Esophagus squamous epithelium (tissue), 5 donors: Measurements from ENCODE around the gene EPC1. TPM values are rescaled to one million over a fixed set of nuclear protein-coding genes. Genes with fewer than 3 reads are reported as not detected.

Experiments
- DNase-seq: peaks from one replicate; lab custom pipeline; 2025; lab: John Stamatoyannopoulos, UW
- H3K27ac ChIP-seq, 4 donors: fragments of 200-600 bp; sonication (generic); one replicate each; pipeline ENCODE4 v1.5.1; 2016 to 2019; ENCODE audit warnings: mild to moderate bottlenecking in 1 of 4
- H3K27me3 ChIP-seq, 4 donors: fragments of 200-600 bp; sonication (generic); 1 replicate in 3 of 4; 2 replicates in 1 of 4; pipeline versions ENCODE4 v1.5.1 to v1.6.0; 2017 to 2021; ENCODE audit warnings: antibody characterized with exemption in 1 of 4
- H3K36me3 ChIP-seq, 3 donors: fragments of 200-600 bp; sonication (generic); one replicate each; pipeline ENCODE4 v1.5.1; 2016 to 2019
- H3K4me1 ChIP-seq, 3 donors: fragments of 200-600 bp; sonication (generic); one replicate each; pipeline ENCODE4 v1.5.1; 2017 to 2019
- H3K4me3 ChIP-seq, 4 donors: fragments of 200-600 bp; sonication (generic); 1 replicate in 3 of 4; 2 replicates in 1 of 4; pipeline ENCODE4 v1.5.1; 2016 to 2019; ENCODE audit warnings: mild to moderate bottlenecking in 2 of 4, moderate library complexity in 1 of 4
- H3K9me3 ChIP-seq, 3 donors: fragments of 200-600 bp; sonication (generic); one replicate each; pipeline ENCODE4 v1.5.1; 2016 to 2019
- POLR2A ChIP-seq, 4 donors: fragments of 450-650 bp; IDR thresholded peaks; one replicate each; pipeline ENCODE4 v1.6.1; 2017; ENCODE audit warnings: antibody characterized with exemption in 4 of 4, mild to moderate bottlenecking in 4 of 4, moderate library complexity in 3 of 4
- WGBS, 2 donors: methylation state at CpG; one replicate each; pipeline ENCODE4 v1.1.5; 2018; 5-methylcytosine and 5-hydroxymethylcytosine counted together
- intact Hi-C: fragments of 100-400 bp; cut with DNase I; formaldehyde crosslinking; loops from one replicate; pipeline ENCODE4 v1.15.0; 2022
- total RNA-seq, 4 donors: library from RNA; depleted of rRNA; stranded (reverse); fragments of >200 nt; gene quantifications; one replicate each; pipeline ENCODE4 v1.1.0, GENCODE V29; 2016
- TF ChIP-seq, protein P1 (sequence below), 6 experiments: fragments of 450-650 bp in 4 of 6; fragments of 200-600 bp in 2 of 6; sonication (generic) in 2 of 6; IDR thresholded peaks; one replicate each; pipeline ENCODE4 v1.5.1; 2016 to 2019; ENCODE audit warnings: antibody characterized with exemption in 6 of 6, mild to moderate bottlenecking in 4 of 6, moderate library complexity in 4 of 6
- donor health status: DM: yes; HTN: yes; CAD: no.

Gene EPC1
- total RNA-seq, 4 donors from 2014 or later, result 12.3 to 31.7 (median 21.7) TPM

- H3K27me3 ChIP-seq, result no peaks in the 10 kb centered on the region
- no peaks in the 10 kb centered on the region for H3K9me3 ChIP-seq
- H3K27ac ChIP-seq, result no peak overlapping the region
- no peak for TF ChIP-seq POLR2A (IDR thresholded peaks at IDR 0.05)
- TF ChIP-seq, protein P1, sequence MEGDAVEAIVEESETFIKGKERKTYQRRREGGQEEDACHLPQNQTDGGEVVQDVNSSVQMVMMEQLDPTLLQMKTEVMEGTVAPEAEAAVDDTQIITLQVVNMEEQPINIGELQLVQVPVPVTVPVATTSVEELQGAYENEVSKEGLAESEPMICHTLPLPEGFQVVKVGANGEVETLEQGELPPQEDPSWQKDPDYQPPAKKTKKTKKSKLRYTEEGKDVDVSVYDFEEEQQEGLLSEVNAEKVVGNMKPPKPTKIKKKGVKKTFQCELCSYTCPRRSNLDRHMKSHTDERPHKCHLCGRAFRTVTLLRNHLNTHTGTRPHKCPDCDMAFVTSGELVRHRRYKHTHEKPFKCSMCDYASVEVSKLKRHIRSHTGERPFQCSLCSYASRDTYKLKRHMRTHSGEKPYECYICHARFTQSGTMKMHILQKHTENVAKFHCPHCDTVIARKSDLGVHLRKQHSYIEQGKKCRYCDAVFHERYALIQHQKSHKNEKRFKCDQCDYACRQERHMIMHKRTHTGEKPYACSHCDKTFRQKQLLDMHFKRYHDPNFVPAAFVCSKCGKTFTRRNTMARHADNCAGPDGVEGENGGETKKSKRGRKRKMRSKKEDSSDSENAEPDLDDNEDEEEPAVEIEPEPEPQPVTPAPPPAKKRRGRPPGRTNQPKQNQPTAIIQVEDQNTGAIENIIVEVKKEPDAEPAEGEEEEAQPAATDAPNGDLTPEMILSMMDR (IDR thresholded peaks at IDR 0.05), result no peak
- H3K36me3 ChIP-seq, result peaks cover 0 to 47% (median 24%) of the 10 kb centered on the region in 3 donors
- H3K4me3 ChIP-seq, result no peak overlapping the region
- DNase-seq, result no peak
- 98 to 100% methylated on average over 2 of the region's 2 CpGs for WGBS, 2 donors
- no peaks in the 10 kb centered on the region for H3K4me1 ChIP-seq
- intact Hi-C loops, result no loop called here
Measured at GRCh38 chr10:32266566-32266965, 80.4 kb downstream of the EPC1 start.

DNA sequence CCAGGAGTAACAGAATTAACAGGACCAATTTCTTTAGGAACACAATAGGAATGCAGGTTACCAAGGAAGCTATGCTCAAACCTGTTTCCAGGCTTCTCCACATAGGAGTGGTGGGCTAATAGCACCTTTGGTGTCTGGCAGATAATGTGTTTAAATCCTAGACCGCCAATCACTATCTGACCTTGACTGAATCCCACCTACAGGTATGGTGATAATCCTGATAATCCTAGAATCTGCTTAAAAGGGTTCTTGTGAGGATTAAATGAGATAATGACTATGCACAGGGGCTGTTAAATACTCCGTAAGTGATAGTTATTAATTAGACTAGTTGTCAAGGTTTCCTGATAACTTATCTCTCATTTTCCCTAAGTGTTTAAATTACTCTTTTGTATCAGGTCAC lies 81.2 kb downstream of the EPC1 start:
- 90 to 94% methylated on average over 2 of the region's 2 CpGs for WGBS, 2 donors
- H3K27me3 ChIP-seq, result no peaks in the 10 kb centered on the region
- H3K4me3 ChIP-seq, result no peak overlapping the region
- no peaks in the 10 kb centered on the region for H3K4me1 ChIP-seq
- TF ChIP-seq, protein P1 (IDR thresholded peaks at IDR 0.05), result no peak
- no peak for TF ChIP-seq POLR2A (IDR thresholded peaks at IDR 0.05)
- H3K27ac ChIP-seq, result no peak overlapping the region
- intact Hi-C loops, result no loop called here
- no peak for DNase-seq
- H3K9me3 ChIP-seq, result no peaks in the 10 kb centered on the region
- H3K36me3 ChIP-seq, result peaks cover 0 to 38% (median 17%) of the 10 kb centered on the region in 3 donors

DNA sequence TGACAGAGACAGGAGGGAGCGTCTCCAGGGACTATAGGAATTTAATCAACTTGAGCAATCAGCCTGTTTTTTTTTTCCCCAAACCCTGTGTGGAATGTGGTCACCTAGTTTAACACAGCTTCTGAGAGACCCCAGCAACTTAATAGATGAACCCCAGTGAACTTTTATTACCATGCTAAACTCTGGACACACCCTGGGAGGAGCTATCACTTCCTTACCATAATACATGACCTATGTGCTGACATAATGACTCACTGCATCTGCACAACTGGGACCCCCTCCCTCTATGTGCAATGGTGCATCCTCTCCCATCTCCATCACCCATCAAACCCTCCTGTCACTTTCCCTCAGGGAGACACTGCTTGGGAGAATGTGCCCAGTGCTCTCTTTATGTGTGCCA lies 83.7 kb downstream of the EPC1 start:
- no peaks in the 10 kb centered on the region for H3K4me1 ChIP-seq
- peaks cover 0 to 14% (median 11%) of the 10 kb centered on the region in 3 donors for H3K36me3 ChIP-seq
- no peaks in the 10 kb centered on the region for H3K27me3 ChIP-seq
- H3K27ac ChIP-seq, result no peak overlapping the region
- no peaks in the 10 kb centered on the region for H3K9me3 ChIP-seq
- intact Hi-C loops, result no loop called here
- no peak overlapping the region for H3K4me3 ChIP-seq
- TF ChIP-seq, protein P1 (IDR thresholded peaks at IDR 0.05), result no peak
- no peak for DNase-seq
- 89% methylated on average over 1 of the region's 1 CpG; no CpG with 5 or more reads in 1 of the 2 donors for WGBS, 2 donors

- DNase-seq, result no peak
- Histone ChIP-seq H3K4me1 (peaks cover 0 to 6% (median 0%) of the 10 kb centered on the region in 3 donors), H3K9me3 (no peaks in the 10 kb centered on the region), H3K36me3 (no peaks in the 10 kb centered on the region), H3K4me3 (no peak overlapping the region), H3K27me3 (no peaks in the 10 kb centered on the region), H3K27ac (no peak overlapping the region)
- 88 to 91% methylated on average over 4 of the region's 4 CpGs for WGBS, 2 donors
- intact Hi-C loops, result loop anchor here (5.0 kb wide), 1 partner anchor 88 kb away; the partner anchor contains the start of gene EPC1
- no peak for TF ChIP-seq POLR2A (IDR thresholded peaks at IDR 0.05)
- TF ChIP-seq, protein P1 (IDR thresholded peaks at IDR 0.05), result no peak
Measured at GRCh38 chr10:32259551-32259950, 87.4 kb downstream of the EPC1 start.

DNA sequence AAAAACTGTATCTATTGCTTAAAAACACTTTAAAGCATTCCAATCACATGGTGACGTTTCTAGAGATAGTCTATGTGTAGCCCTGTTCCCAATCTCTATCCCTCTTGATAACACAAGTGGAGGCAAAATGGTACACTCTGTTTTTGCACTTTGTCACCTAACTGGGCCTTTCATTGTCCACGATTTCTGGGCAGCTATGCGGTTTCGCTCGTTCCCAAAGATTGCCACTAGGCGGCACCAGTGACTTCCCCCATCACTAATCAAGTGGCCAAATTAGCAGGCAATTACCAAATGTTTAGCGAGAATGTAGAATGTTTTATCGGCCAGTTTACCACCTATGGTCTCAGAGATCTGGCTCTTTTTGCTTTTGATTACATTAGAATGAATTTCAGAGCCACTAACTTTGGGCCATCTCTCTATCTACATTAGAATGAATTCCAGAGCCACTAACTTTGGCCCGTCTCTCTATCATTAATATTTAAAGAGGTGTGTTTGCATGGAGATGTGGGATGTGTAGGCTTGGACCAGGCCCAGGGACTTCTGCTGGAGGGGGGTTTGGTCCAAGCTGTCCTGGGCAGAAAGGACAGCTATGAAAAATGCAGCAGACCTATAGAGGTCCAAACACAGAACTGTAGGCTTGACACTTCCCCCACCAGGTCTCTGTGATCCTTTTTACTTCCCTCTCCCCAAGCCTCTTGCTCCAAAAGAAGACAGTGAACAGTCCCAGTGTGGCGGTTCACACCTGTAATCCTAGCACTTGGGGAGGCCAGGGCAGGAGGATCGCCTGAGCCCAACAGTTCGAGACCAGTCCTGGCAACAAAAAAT lies 90.1 kb downstream of the EPC1 start:
- WGBS, 2 donors, result 20 to 28% methylated on average over 11 to 12 of the region's 12 CpGs
- no peak for TF ChIP-seq POLR2A (IDR thresholded peaks at IDR 0.05)
- TF ChIP-seq, protein P1 (IDR thresholded peaks at IDR 0.05), result peak; percentile 76 to 91 (median 86)
- no peak overlapping the region for H3K4me3 ChIP-seq
- peaks cover 0 to 17% (median 4%) of the 10 kb centered on the region in 3 donors for H3K4me1 ChIP-seq
- H3K27me3 ChIP-seq, result no peaks in the 10 kb centered on the region
- no peak overlapping the region for H3K27ac ChIP-seq
- H3K9me3 ChIP-seq, result no peaks in the 10 kb centered on the region
- DNase-seq, result no peak
- H3K36me3 ChIP-seq, result no peaks in the 10 kb centered on the region
- intact Hi-C loops, result loop anchor here (5.0 kb wide), 1 partner anchor 90 kb away; the partner anchor contains the start of gene EPC1
